ENCODE measurements around the gene AGAP1. TPM values are rescaled to one million over a fixed set of nuclear protein-coding genes. Genes with fewer than 3 reads are reported as not detected.
"Not testable (repeated sequence)": the region's sequence is repeated elsewhere in the genome, so short reads cannot be mapped to it uniquely, and the experiment has no call there.

AGAP1 gene
- polyA plus RNA-seq, 3 donors from 2014 or later: 0.18 to 2.3 (median 0.21) TPM

DNA sequence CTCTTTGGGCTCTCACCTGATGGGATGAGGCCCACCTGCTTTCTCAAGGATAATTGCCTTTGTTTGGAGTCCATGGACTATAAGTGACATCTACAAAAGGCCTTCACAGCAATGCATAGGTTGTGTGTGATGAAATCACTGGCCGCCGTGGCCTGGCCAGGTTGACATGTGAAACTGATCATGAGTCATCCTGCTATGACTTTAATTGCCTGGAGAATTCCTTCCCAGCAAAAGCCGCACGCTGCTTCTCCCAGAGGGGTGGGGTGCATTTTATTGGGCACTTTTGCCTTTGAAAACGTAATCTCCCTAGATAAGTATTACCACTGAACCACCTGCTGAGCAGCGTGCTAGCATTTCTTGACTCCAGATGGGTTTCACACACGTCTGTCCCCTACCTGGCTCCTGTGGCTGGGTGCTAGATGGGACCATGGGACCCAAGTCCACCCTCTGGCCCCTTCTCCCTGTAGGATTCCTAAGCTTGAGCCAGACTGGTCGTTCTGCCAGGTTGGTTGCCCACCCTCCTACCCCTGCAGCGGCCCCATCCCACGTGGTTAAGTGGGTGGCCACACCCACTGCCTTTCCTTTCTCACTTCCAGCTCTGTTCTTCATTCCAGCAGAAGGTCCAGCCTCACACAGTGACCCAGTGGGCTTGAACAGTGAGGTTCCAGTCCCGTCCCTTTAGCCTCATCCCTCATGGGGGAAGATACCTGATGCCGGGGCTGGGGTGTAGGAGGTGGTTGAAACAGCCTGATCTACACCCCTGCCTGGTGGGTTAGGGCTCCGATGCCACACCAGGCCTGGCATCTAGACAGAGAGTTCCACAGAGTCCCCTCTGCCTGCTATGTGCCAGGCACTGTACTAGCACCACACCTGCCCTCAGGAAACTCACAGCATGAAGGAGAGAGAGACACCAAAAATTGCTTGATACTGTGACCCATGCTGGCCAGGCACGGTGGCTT lies 584.7 kb downstream of the AGAP1 start:
- no peaks in the 10 kb centered on the region for H3K4me1 Mint-ChIP-seq
- DNase-seq: no peak
- H3K9me3 Mint-ChIP-seq: no peaks in the 10 kb centered on the region
- H3K27ac Mint-ChIP-seq: no peak overlapping the region
- H3K36me3 Mint-ChIP-seq: no peaks in the 10 kb centered on the region
- peaks cover 2% of the 10 kb centered on the region in 3 donors for H3K27me3 Mint-ChIP-seq (ENCODE audit: low read depth in 3 of 3)
- no peak overlapping the region for H3K4me3 Mint-ChIP-seq

DNA sequence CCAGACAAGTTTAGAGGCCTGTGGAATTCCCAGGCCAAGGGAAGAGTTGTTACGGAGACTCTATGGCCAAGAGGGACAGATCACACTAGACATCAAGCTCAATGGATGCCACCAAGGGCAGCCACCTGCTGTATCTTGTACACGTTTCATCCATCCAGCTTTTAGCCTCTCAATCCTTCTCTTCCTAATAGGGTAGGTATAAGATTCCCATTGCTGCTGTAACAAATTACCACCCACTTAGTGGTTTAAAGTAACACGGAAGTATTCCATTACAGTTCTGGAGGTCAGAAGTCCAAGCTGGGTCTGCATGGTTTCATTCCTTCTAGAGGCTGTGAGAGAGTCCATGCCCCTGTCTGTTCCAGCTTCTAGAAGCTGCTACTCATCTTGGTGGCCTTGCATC lies 586.6 kb downstream of the AGAP1 start:
- Mint-ChIP-seq H3K4me3 (no peak overlapping the region), H3K27me3 (ENCODE audit: low read depth in 3 of 3) (peaks cover 2% of the 10 kb centered on the region in 3 donors), H3K4me1 (no peaks in the 10 kb centered on the region), H3K36me3 (no peaks in the 10 kb centered on the region), H3K9me3 (no peaks in the 10 kb centered on the region), H3K27ac (no peak overlapping the region)
- no peak for DNase-seq

DNA sequence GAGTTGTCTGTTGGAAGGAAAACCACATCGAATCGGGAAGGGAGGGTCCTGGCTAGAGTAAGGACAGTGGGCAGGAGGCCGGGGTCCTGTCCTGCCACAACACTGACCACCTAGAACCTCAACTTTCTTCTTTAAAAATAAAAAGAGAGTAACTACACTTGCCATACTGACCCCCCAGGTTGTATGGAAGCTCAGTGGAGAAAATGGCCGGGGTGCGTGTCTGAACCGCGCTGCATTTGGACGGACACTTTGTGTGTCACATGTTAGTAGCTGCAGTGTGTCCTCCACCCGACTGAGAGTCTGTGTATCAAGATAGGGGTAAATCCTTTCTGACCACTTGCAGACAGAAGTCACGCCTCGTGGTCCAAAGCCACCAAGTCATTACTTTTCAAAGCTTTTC lies 587.3 kb downstream of the AGAP1 start:
- H3K36me3 Mint-ChIP-seq: no peaks in the 10 kb centered on the region
- H3K27me3 Mint-ChIP-seq (ENCODE audit: low read depth in 3 of 3): peaks cover 2% of the 10 kb centered on the region in 3 donors
- no peak overlapping the region for H3K4me3 Mint-ChIP-seq
- no peaks in the 10 kb centered on the region for H3K4me1 Mint-ChIP-seq
- H3K27ac Mint-ChIP-seq: no peak overlapping the region
- no peak for DNase-seq
- no peaks in the 10 kb centered on the region for H3K9me3 Mint-ChIP-seq

DNA sequence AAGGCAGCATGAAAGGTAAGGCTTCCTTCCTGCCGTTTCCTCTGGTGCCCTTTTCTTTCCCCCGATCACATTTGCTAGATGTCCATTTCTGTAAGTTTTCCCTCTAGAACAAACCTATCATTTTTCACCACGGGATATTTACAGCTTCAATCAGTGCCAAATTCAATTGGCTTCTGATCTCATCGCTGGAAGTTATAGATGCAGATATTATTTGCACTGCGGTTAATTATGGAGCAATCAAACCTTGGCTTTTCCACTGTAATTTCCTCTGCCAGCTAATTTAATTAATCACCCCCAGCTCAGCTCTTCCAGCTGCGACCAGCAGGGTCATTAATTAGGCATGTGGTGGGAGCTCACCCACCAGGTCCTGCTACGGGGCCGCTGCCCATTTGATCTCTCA lies 588.2 kb downstream of the AGAP1 start:
- Mint-ChIP-seq H3K27me3 (ENCODE audit: low read depth in 3 of 3) (peaks cover 2 to 3% (median 2%) of the 10 kb centered on the region in 3 donors), H3K4me1 (no peaks in the 10 kb centered on the region), H3K4me3 (no peak overlapping the region), H3K9me3 (no peaks in the 10 kb centered on the region), H3K27ac (no peak overlapping the region), H3K36me3 (no peaks in the 10 kb centered on the region)
- DNase-seq: no peak

DNA sequence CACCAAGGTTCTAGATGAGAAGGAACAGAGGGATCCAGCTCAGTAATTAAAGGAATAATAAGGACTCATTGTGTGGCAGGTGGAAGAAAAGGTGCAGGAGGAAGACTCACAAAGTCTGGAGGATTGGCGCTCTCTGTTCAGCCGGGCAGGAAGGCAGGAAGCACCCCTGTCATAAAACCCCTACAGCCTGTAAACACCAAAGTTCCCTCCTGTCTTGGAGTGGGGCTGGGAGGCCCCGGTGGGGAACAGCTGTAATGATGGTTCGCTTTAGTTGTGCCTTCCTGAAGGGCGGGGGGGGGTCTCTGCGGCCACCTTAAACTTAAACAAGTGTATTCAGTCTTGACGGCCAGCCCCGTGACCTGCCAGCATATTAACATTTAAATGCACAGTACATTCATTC lies 590.1 kb downstream of the AGAP1 start:
- no peak for DNase-seq
- Mint-ChIP-seq H3K9me3 (no peaks in the 10 kb centered on the region), H3K27me3 (ENCODE audit: low read depth in 3 of 3) (peaks cover 0 to 3% (median 0%) of the 10 kb centered on the region in 3 donors), H3K4me1 (no peaks in the 10 kb centered on the region), H3K27ac (no peak overlapping the region), H3K4me3 (no peak overlapping the region), H3K36me3 (no peaks in the 10 kb centered on the region)

DNA sequence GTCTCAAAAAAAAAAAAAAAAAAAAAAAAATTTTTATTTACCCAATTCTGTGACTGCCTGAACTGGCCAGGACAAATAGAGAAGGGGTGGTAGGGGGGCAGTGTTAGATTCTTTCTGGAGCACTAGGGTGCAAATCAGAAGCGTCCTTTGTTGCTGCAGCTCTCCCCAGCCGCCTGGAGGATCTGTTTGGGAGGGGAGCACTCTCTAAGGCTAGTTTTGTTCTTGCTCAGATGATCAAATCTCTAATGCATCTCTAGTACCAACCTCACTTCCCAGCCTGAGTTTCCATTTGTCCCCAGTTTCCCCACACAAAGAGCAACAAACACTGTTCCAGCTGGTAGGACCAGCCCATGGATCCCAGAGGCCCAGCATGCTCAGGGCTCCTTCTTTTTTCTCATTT lies 591.4 kb downstream of the AGAP1 start:
- no peak overlapping the region for H3K4me3 Mint-ChIP-seq
- H3K4me1 Mint-ChIP-seq: no peaks in the 10 kb centered on the region
- H3K27me3 Mint-ChIP-seq (ENCODE audit: low read depth in 3 of 3): peaks cover 0 to 2% (median 0%) of the 10 kb centered on the region in 3 donors
- H3K36me3 Mint-ChIP-seq: no peaks in the 10 kb centered on the region
- H3K27ac Mint-ChIP-seq: no peak overlapping the region
- no peaks in the 10 kb centered on the region for H3K9me3 Mint-ChIP-seq
- no peak for DNase-seq

DNA sequence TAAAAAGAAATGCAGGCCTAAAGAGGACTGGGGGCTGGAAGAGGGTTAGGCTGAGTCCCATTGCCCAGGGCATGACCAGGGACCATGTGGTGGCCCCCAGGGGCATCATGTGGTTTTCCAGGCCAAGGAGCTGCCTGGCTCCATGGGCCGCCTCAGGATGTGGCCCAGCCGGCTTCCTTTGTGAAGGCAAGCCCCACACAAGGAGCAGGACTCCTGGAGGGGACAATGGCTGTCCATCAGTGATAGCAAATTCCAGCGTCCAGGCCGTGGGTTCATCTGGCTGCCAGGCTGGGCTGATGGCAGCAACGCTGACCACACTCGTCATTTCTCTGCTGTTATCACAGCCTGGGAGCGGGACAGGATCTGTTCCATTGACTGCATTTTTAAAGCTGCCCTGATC lies 591.8 kb downstream of the AGAP1 start:
- no peak overlapping the region for H3K4me3 Mint-ChIP-seq
- H3K4me1 Mint-ChIP-seq: no peaks in the 10 kb centered on the region
- H3K36me3 Mint-ChIP-seq: no peaks in the 10 kb centered on the region
- H3K27me3 Mint-ChIP-seq (ENCODE audit: low read depth in 3 of 3): peaks cover 0 to 2% (median 0%) of the 10 kb centered on the region in 3 donors
- no peak for DNase-seq
- no peaks in the 10 kb centered on the region for H3K9me3 Mint-ChIP-seq
- H3K27ac Mint-ChIP-seq: no peak overlapping the region

DNA sequence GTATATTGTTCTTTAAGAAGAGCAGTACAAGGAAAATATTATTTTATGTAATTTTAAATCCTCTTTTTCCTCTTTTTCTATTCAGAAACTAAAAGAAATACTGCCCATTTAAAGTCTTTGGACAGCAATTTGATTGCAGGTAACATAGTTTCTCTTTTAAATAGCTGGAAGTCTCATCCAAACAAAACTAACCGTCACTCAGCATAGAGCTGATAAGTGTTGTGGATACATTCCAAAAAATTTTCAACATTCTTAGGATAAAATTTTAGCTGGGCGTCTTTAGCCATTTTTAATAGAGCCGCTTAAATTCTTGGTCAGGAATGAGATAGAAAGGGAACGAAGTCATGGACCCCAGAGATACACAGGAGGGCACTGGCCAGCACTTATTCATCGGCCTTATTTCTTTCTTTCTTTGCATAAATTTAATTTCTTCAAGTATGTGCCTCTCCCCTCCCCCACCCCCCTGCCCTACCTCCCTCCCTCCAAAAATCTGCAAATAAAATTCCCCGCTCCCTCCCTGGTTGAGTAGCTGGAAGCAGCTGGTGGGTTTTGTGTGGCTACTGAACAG lies 592.6 kb downstream of the AGAP1 start:
- Mint-ChIP-seq H3K27me3 (ENCODE audit: low read depth in 3 of 3) (peaks cover 0 to 2% (median 0%) of the 10 kb centered on the region in 3 donors), H3K9me3 (no peaks in the 10 kb centered on the region), H3K36me3 (no peaks in the 10 kb centered on the region), H3K27ac (no peak overlapping the region), H3K4me1 (no peaks in the 10 kb centered on the region), H3K4me3 (no peak overlapping the region)
- DNase-seq: no peak

DNA sequence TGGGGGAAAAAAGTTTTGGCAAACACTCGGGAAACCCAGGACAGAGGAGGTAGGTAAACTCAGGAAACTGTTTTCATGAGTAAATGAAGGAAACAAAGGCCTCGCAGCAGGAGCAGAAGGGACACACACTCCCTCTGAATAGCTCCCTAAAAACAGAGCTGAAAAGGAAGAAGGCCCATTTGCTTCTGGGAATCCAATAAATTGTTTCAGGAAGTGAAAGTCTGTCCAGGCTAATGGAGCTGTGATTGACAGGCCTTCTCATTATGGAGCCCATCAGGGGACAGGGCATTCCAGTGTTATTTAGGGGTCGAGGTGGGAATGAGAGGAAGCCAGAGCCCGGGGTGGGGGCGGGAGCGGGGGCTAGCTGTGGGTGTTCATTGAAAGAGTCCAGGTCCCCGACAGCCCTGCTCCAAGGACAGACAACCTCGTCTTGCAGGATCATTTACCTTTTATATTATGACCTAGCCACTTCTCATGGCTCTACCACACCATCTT lies 593.2 kb downstream of the AGAP1 start:
- DNase-seq: no peak
- H3K4me1 Mint-ChIP-seq: no peaks in the 10 kb centered on the region
- H3K36me3 Mint-ChIP-seq: no peaks in the 10 kb centered on the region
- no peak overlapping the region for H3K27ac Mint-ChIP-seq
- no peaks in the 10 kb centered on the region for H3K9me3 Mint-ChIP-seq
- peaks cover 0 to 2% (median 0%) of the 10 kb centered on the region in 3 donors for H3K27me3 Mint-ChIP-seq (ENCODE audit: low read depth in 3 of 3)
- H3K4me3 Mint-ChIP-seq: no peak overlapping the region

DNA sequence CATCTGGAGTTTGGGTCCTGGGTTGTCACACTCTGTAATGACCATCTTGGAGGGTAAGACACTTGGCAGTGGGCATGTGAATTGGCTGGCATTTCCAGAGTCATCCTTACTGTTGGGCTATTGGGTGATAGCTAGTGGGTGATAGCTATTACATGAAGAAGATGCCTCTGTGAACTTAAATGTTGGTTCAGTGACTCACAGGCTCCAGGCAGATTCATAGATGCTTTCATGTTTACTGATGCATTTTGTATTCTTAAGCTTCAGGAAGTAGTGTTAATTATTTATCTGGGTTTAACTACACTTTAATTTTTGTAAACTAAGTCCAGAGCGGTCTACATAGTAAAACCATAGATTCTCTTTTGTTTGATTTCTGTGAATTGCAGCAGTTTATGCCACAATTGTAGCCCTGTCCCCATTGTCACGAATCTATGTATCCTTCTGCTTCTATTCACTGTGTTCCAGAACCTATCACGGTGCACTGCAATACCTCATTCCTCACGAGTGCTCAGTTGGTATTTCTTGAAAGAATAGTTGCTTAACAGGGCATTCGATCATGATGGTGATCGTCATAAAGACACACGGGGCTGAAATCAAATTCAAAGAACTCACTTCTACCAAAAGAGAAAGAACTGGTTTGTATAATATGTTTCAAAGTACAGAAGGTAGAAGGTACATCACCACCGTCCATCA lies 594.7 kb downstream of the AGAP1 start:
- no peak overlapping the region for H3K4me3 Mint-ChIP-seq
- H3K27me3 Mint-ChIP-seq (ENCODE audit: low read depth in 3 of 3): peaks cover 0 to 2% (median 0%) of the 10 kb centered on the region in 3 donors
- DNase-seq: no peak
- H3K4me1 Mint-ChIP-seq: no peaks in the 10 kb centered on the region
- no peak overlapping the region for H3K27ac Mint-ChIP-seq
- no peaks in the 10 kb centered on the region for H3K36me3 Mint-ChIP-seq
- H3K9me3 Mint-ChIP-seq: no peaks in the 10 kb centered on the region

DNA sequence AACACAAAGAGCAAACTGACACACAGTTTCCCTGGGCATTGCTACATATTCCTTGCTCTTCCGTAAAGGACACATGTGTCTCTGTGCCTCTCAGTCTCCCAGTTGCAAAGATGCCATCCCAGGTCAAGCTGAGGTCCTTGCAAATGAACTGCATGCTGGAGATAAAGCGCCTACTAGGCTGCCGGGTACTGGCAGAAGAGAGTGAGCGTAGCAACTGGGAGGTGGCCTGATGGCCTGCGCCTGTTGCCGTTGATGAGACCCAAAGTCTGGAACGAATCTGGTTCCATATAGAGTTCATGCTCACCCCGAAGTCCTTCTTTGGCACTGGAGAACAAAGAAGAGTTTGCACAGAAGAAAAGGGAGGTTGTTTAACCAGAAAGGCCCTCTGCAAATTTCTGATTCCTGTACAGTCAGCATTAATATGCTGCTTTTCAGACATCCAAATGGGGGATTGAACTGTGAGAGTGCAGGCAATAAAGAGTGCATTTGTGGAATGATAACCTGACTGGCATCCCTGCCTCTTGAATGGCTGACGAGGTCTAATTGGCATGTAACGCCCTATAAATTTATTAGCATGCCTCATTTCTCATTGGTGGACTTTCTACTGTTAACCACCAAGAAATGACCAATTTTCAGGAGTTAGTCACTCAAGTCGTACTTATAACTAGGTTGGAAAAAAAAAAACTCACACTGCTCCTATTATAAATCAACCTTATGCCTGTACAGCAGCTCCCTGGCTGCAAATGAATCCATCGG lies 595.6 kb downstream of the AGAP1 start:
- H3K27ac Mint-ChIP-seq: no peak overlapping the region
- H3K36me3 Mint-ChIP-seq: no peaks in the 10 kb centered on the region
- no peaks in the 10 kb centered on the region for H3K9me3 Mint-ChIP-seq

DNA sequence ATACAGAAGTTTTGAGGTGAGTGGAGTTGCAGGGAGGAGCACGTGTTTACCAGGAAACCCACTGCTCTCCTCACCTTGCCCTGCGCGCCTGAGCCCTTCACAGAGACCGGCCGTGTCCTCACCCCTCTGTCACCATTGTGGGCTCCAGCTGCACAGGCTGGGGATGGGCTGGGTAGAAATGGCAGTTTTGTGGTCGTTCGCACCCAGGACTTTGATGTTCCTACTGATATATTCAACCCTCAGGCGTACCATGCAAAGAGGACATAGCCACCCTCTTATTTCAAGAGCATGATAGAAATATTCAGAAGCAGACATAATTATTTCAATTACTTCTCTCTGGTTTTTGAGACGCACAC lies 596.2 kb downstream of the AGAP1 start:
- Mint-ChIP-seq H3K4me3 (no peak overlapping the region), H3K9me3 (no peaks in the 10 kb centered on the region), H3K27me3 (ENCODE audit: low read depth in 3 of 3) (peaks cover 0 to 2% (median 0%) of the 10 kb centered on the region in 3 donors), H3K4me1 (no peaks in the 10 kb centered on the region), H3K27ac (no peak overlapping the region), H3K36me3 (no peaks in the 10 kb centered on the region)
- DNase-seq: no peak

More for the DNA sequence above, 595.6 kb downstream of the AGAP1 start:
- Mint-ChIP-seq H3K4me1 (no peaks in the 10 kb centered on the region), H3K4me3 (no peak overlapping the region), H3K27me3 (ENCODE audit: low read depth in 3 of 3) (peaks cover 0 to 2% (median 0%) of the 10 kb centered on the region in 3 donors)
- DNase-seq: no peak

DNA sequence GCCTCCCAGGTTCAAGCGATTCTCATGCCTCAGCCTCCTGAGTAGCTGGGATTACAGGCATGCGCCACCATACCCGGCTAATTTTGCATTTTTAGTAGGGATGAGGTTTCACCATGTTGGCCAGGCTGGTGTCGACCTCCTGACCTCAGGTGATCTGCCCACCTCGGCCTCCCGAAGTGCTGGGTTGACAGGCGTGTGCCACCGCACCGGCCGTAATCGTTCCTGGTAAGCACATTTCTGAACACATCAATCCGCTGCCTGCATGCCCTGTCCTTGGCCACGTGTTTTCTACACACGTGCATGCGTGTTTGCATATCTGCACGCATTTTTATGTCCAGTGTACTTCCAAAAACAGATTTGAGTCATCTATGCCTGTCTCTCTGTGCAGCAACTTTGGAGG lies 597.0 kb downstream of the AGAP1 start:
- not testable (repeated sequence) for H3K4me3 Mint-ChIP-seq; H3K9me3 Mint-ChIP-seq; H3K36me3 Mint-ChIP-seq; H3K27ac Mint-ChIP-seq; H3K27me3 Mint-ChIP-seq (ENCODE audit: low read depth in 3 of 3); H3K4me1 Mint-ChIP-seq; DNase-seq

All from immature natural killer cell (primary cell).